T1000 (cell line): ENCODE data around the gene MEF2C.

Source experiments
- DNase-seq: peaks from one replicate; lab custom pipeline; 2025; ENCODE audit warnings: mixed read lengths; lab: John Stamatoyannopoulos, UW

The MEF2C gene

GRCh38 chr5:88888291-88888690, 5.3 kb upstream of the MEF2C start:
- DNase-seq = no peak

- DNase-seq = no peak
Observed at GRCh38 chr5:88887342-88887741, 4.4 kb upstream of the MEF2C start.

- no peak for DNase-seq
Observed at GRCh38 chr5:88886746-88887341, 3.9 kb upstream of the MEF2C start.

- no peak for DNase-seq
Observed at GRCh38 chr5:88886252-88886651, 3.3 kb upstream of the MEF2C start.

- no peak for DNase-seq
Observed at GRCh38 chr5:88885002-88885401, 2.0 kb upstream of the MEF2C start.

GRCh38 chr5:88884608-88884877, 1.6 kb upstream of the MEF2C start:
- no peak for DNase-seq

- DNase-seq = peak; percentile 39
Observed at GRCh38 chr5:88883836-88884607, 1.0 kb upstream of the MEF2C start.

GRCh38 chr5:88882276-88883038, 527 bp downstream of the MEF2C start:
- no peak for DNase-seq

- DNase-seq = no peak
Observed at GRCh38 chr5:88881571-88881971, 1.4 kb downstream of the MEF2C start.

GRCh38 chr5:88880201-88880600, 2.8 kb downstream of the MEF2C start:
- no peak for DNase-seq

GRCh38 chr5:88879724-88880123, 3.3 kb downstream of the MEF2C start:
- DNase-seq = no peak

GRCh38 chr5:88878976-88879375, 4.0 kb downstream of the MEF2C start:
- DNase-seq = no peak

GRCh38 chr5:88877826-88878225, 5.2 kb downstream of the MEF2C start:
- no peak for DNase-seq

GRCh38 chr5:88876714-88877113, 6.3 kb downstream of the MEF2C start:
- no peak for DNase-seq

- DNase-seq = no peak
Observed at GRCh38 chr5:88875341-88876234, 7.4 kb downstream of the MEF2C start.

- DNase-seq = no peak
Observed at GRCh38 chr5:88873447-88873846, 9.5 kb downstream of the MEF2C start.

GRCh38 chr5:88872971-88873370, 10.0 kb downstream of the MEF2C start:
- no peak for DNase-seq

- DNase-seq = no peak
Observed at GRCh38 chr5:88870285-88870684, 12.7 kb downstream of the MEF2C start.

GRCh38 chr5:88868468-88869068, 14.4 kb downstream of the MEF2C start:
- no peak for DNase-seq

GRCh38 chr5:88867638-88868037, 15.3 kb downstream of the MEF2C start:
- DNase-seq = no peak

- DNase-seq = no peak
Observed at GRCh38 chr5:88863523-88863922, 19.5 kb downstream of the MEF2C start.
